Stomach (tissue), 9 donors: ENCODE data around the gene THAP3. TPM values are rescaled to one million over a fixed set of nuclear protein-coding genes. Genes with fewer than 3 reads are reported as not detected.

Source experiments
- DNase-seq, 2 donors: peaks; one replicate each; pipeline versions ENCODE4 v3.0.0 to v3.0.0-alpha.2; 2013 to 2019
- H3K27ac ChIP-seq, 5 donors: fragments of 200-600 bp in 4 of 5; sonication (generic) in 4 of 5; one replicate each; pipeline ENCODE4 v1.5.1; 2013 to 2019; ENCODE audit warnings: mild to moderate bottlenecking in 1 of 5, moderate library complexity in 1 of 5
- H3K27me3 ChIP-seq, 3 donors: fragments of 200-600 bp; sonication (generic); one replicate each; pipeline ENCODE4 v1.5.1; 2017 to 2019; ENCODE audit warnings: mixed run types in 1 of 3
- H3K36me3 ChIP-seq, 4 donors: fragments of 200-600 bp; sonication (generic); 1 replicate in 3 of 4; 2 replicates in 1 of 4; pipeline ENCODE4 v1.5.1; 2016 to 2019
- H3K4me1 ChIP-seq, 4 donors: fragments of 200-600 bp; sonication (generic); one replicate each; pipeline ENCODE4 v1.5.1; 2016 to 2019
- H3K4me3 ChIP-seq, 4 donors: fragments of 200-600 bp; sonication (generic) in 3 of 4; one replicate each; pipeline ENCODE4 v1.5.1; 2016 to 2019; ENCODE audit warnings: mild to moderate bottlenecking in 1 of 4
- H3K9me3 ChIP-seq, 4 donors: fragments of 200-600 bp; sonication (generic); one replicate each; pipeline ENCODE4 v1.5.1; 2016 to 2019
- CTCF ChIP-seq, 7 experiments: fragments of 450-650 bp in 4 of 7; fragments of 200-600 bp in 3 of 7; sonication (generic) in 3 of 7; IDR thresholded peaks; one replicate each; pipeline ENCODE4 v1.5.1; 2016 to 2019; ENCODE audit warnings: antibody characterized with exemption in 7 of 7, control low read depth in 2 of 7, mild to moderate bottlenecking in 1 of 7
- EP300 ChIP-seq: sonication (generic); formaldehyde crosslinking; IDR thresholded peaks from one replicate; pipeline ENCODE4 v1.6.1; 2017; ENCODE audit warnings: antibody characterized with exemption
- POLR2A ChIP-seq, 4 donors: fragments of 450-650 bp; IDR thresholded peaks; one replicate each; pipeline ENCODE4 v1.6.1; 2016; ENCODE audit warnings: antibody characterized with exemption in 4 of 4, control low read depth in 2 of 4, mild to moderate bottlenecking in 1 of 4, moderate library complexity in 1 of 4
- POLR2AphosphoS5 ChIP-seq, 3 donors: sonication (generic); formaldehyde crosslinking; IDR thresholded peaks; one replicate each; pipeline ENCODE4 v1.6.1; 2016; ENCODE audit warnings: antibody characterized with exemption in 3 of 3
- WGBS, 5 donors: extraction: QIAGEN DNeasy Blood & Tissue Kit in 3 of 5; methylation state at CpG; one replicate each; pipeline versions ENCODE4 v1.1.5 to v1.1.7; 2013 to 2018; 5-methylcytosine and 5-hydroxymethylcytosine counted together
- intact Hi-C: fragments of 100-400 bp; cut with DNase I; formaldehyde crosslinking; loops from one replicate; pipeline ENCODE4 v1.15.1; 2023; ENCODE audit warnings: low total_unique reads
- polyA plus RNA-seq, 3 donors: library from polyadenylated mRNA; stranded (reverse); fragments of 200-250 nt; gene quantifications; one replicate each; pipeline ENCODE4 v1.2.3, GENCODE V29; 2013
- total RNA-seq, 5 donors: library from RNA; depleted of rRNA; stranded (reverse); fragments of >200 nt; gene quantifications; one replicate each; pipeline versions ENCODE4 v1.1.0 to v1.2.3, GENCODE V29; 2014 to 2016
- donor health status: healthy with polysubstance abuse.
- donor health status: Bipolar disorder and iron deficiency.
- donor health status: healthy.

Gene THAP3
- total and polyA plus RNA-seq, 8 donors: 5.8 to 116 (median 17.3) TPM

GRCh38 chr1:6588893-6589520 is 35.7 kb upstream of the THAP3 start:
- no peaks in the 10 kb centered on the region for H3K9me3 ChIP-seq
- H3K36me3 ChIP-seq: peaks cover 47 to 83% (median 78%) of the 10 kb centered on the region in 4 donors
- WGBS, 5 donors: 65 to 86% (median 82%) methylated on average over 8 to 24 of the region's 24 CpGs
- H3K27me3 ChIP-seq: no peaks in the 10 kb centered on the region
- TF ChIP-seq EP300 (no peak), CTCF (IDR thresholded peaks at IDR 0.05) (no peak), POLR2AphosphoS5 (IDR thresholded peaks at IDR 0.05) (no peak), POLR2A (IDR thresholded peaks at IDR 0.05) (no peak)
- intact Hi-C loops: no loop called here
- no peak overlapping the region for H3K4me3 ChIP-seq
- DNase-seq: no peak
- peak overlapping the region in 1 of 5 donors; percentile 24 for H3K27ac ChIP-seq
- H3K4me1 ChIP-seq: peaks cover 26 to 88% (median 56%) of the 10 kb centered on the region in 4 donors

GRCh38 chr1:6590046-6590445 is 34.6 kb upstream of the THAP3 start:
- TF ChIP-seq POLR2A (IDR thresholded peaks at IDR 0.05) (no peak), POLR2AphosphoS5 (IDR thresholded peaks at IDR 0.05) (no peak), CTCF (IDR thresholded peaks at IDR 0.05) (no peak)
- H3K4me1 ChIP-seq: peaks cover 27 to 87% (median 55%) of the 10 kb centered on the region in 4 donors
- DNase-seq: no peak
- no peaks in the 10 kb centered on the region for H3K27me3 ChIP-seq
- 81 to 90% (median 85%) methylated on average over 5 to 7 of the region's 7 CpGs for WGBS, 5 donors
- no peak overlapping the region for H3K4me3 ChIP-seq
- intact Hi-C loops: no loop called here
- H3K36me3 ChIP-seq: peaks cover 57 to 94% (median 86%) of the 10 kb centered on the region in 4 donors
- peak overlapping the region in 1 of 5 donors; percentile 24 for H3K27ac ChIP-seq
- no peaks in the 10 kb centered on the region for H3K9me3 ChIP-seq

- no peaks in the 10 kb centered on the region for H3K9me3 ChIP-seq
- peaks cover 39 to 90% (median 64%) of the 10 kb centered on the region in 4 donors for H3K4me1 ChIP-seq
- H3K36me3 ChIP-seq: peaks cover 69 to 100% (median 97%) of the 10 kb centered on the region in 4 donors
- 65 to 79% (median 77%) methylated on average over 9 to 13 of the region's 13 CpGs for WGBS, 5 donors
- no peak for TF ChIP-seq EP300
- TF ChIP-seq CTCF (IDR thresholded peaks at IDR 0.05): no peak
- TF ChIP-seq POLR2A (IDR thresholded peaks at IDR 0.05): no peak
- TF ChIP-seq POLR2AphosphoS5 (IDR thresholded peaks at IDR 0.05): no peak
- DNase-seq: no peak
- no peaks in the 10 kb centered on the region for H3K27me3 ChIP-seq
- intact Hi-C loops: no loop called here
- H3K4me3 ChIP-seq: no peak overlapping the region
- H3K27ac ChIP-seq: peak overlapping the region in 2 of 5 donors; percentile 18 to 27
These were observed 33.4 kb upstream of the THAP3 start for GRCh38 chr1:6591222-6591621.

- Histone ChIP-seq H3K27me3 (no peaks in the 10 kb centered on the region), H3K27ac (peak overlapping the region in 2 of 5 donors; percentile 18 to 27), H3K9me3 (no peaks in the 10 kb centered on the region), H3K4me3 (no peak overlapping the region), H3K36me3 (peaks cover 72 to 100% (median 99%) of the 10 kb centered on the region in 4 donors), H3K4me1 (peaks cover 43 to 90% (median 66%) of the 10 kb centered on the region in 4 donors)
- DNase-seq: no peak
- intact Hi-C loops: no loop called here
- 82 to 91% (median 88%) methylated on average over 6 of the region's 6 CpGs for whole genome bisulfite sequencing, 5 donors
- TF ChIP-seq POLR2AphosphoS5 (IDR thresholded peaks at IDR 0.05): no peak
- TF ChIP-seq CTCF (IDR thresholded peaks at IDR 0.05): no peak
- no peak for TF ChIP-seq POLR2A (IDR thresholded peaks at IDR 0.05)
- TF ChIP-seq EP300: no peak
These were observed 33.0 kb upstream of the THAP3 start for GRCh38 chr1:6591644-6592043.
